ENCODE results near the gene TSKS.

TSKS gene

DNA sequence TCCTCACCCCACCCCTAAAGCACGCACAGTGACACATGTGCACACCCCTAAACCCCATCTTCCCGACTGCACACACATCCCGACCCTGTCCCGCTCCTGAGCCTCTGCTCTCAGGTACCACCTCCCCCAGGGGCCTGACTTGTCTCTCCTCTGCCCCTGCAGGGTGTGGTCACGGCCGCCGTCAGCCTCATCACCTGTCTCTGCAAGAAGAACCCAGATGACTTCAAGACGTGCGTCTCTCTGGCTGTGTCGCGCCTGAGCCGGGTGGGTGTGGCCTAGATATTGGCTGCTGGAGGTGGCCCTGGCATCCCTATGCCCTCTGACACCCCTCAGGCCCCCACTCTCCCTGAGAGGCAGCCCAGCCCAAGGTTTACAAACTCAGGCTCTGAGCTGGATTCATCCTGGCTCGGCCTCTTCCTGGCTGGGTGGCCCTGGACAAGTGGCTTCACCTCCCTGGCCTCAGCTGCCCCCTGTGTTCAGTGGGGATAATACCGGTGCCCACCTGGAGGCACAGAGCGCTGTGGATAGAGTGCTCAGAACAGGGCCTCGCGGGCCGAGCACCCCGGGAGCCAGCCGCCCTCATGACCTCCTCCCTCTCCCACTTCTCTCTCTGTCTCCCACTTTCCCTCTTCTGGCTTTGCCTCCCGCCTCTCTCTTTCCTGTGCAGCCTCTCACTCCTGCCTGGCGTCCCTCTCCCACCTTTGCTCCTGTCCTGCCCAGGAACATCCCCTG lies 29.9 kb upstream of the TSKS start:
- DNase-seq = no peak

DNA sequence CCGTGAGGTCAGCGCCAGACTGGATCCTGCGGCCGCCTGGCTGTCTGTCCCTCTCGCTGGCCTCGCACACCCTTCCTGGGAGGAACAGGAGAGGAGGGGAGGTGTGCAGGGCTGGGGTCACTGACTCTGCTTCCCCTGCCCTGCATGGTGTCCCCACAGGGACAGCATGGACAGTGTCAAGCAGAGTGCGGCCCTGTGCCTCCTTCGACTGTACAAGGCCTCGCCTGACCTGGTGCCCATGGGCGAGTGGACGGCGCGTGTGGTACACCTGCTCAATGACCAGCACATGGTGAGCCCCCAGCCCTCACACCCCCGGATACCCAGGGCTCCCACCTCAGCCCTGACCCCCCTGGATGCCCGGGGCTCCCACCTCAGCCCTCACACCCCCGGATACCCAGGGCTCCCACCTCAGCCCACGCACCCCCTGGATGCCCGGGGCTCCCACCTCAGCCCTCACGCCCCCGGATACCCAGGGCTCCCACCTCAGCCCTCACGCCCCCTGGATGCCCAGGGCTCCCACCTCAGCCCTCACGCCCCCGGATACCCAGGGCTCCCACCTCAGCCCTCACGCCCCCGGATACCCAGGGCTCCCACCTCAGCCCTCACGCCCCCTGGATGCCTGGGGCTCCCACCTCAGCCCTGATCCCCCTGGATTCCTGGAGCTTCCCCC lies 28.8 kb upstream of the TSKS start:
- no peak for DNase-seq

- no peak for DNase-seq
These were observed 27.8 kb upstream of the TSKS start for GRCh38 chr19:49790866-49791265.

DNA sequence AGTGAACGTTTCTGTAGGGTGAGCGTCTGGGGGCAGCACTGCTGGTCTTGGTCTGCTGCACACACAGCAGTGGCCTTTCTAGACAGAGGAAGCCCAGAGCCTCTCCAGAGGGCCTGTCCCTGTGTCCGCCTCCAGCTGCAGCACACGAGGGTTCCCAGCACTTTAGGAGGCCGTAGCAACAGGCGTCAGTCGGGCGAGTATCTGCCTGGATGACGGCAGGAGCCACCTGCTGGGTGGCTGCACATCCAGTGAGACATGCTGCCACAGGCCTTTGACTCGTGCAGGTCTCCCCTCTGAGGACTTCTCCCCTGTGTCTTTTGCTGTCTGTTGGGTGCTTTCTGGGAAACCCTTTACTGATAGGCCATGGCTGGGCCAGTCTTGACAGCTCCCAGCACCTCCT lies 25.8 kb upstream of the TSKS start:
- no peak for DNase-seq

- no peak for DNase-seq
These were observed 24.6 kb upstream of the TSKS start for GRCh38 chr19:49787746-49788145.

GRCh38 chr19:49786376-49786820 lies 23.3 kb upstream of the TSKS start:
- DNase-seq = no peak

GRCh38 chr19:49782515-49782914 lies 19.4 kb upstream of the TSKS start:
- DNase-seq = no peak

DNA sequence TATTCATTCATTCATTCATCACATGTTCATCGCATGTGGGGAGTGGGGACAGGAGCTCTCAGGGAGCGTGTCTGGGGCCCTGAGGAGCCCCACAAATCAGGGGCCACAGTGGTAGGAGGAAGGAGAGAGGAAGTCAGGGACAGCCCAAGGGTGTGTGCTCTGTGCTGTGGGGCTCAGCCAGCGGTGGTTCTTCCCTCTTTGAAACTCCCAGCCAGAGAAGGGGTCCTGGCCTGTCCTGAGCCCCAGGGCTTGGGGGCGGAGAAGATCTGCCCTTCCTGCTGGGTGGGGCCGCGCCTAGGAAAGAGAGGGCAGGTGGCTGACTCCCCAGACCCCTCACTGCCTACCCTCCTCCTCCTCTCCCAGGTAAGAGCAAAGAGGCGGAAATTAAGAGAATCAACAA lies 18.3 kb upstream of the TSKS start:
- DNase-seq = no peak

GRCh38 chr19:49780861-49781260 lies 17.8 kb upstream of the TSKS start:
- DNase-seq = no peak

DNA sequence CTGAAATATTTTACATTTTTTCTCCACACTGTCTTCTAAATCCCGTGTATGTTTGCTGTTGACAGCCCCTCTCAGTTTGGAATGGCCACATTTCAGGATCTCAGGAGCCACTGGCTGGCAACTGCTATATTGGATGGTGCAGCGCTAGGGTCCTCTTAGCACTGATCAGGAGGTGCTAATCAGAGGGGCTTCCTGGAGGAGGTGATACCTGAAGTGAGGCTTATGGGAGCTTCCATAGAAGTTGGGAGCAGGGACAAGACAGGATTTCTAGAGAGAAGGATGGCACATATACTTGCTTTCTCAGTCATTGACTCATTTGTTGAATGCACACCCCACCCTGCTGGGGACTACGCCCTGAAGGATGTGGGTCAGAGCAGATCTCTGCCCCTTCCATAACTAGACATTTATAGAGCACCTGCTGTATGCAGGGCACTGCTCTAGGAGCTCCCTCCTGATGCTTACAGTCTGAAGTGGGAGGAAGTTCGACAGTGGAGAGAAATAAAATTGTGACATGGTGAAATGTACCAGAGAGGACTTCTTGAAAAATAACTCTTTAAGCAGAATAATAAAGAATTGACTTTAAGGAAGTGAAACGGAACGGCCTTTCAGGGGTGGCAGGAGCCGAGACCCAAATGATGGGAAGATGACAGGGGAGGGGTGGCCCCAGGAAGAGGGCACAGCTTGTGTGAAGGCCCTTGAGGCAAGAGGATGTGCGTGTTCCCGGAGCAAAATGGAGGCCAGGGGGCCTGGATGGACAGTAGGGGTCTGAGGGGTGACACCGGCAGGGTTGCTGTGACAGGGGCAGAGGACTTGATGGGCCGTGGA lies 16.8 kb upstream of the TSKS start:
- DNase-seq = no peak

GRCh38 chr19:49776371-49776764 lies 13.3 kb upstream of the TSKS start:
- DNase-seq = no peak

GRCh38 chr19:49775742-49776370 lies 12.8 kb upstream of the TSKS start:
- no peak for DNase-seq

GRCh38 chr19:49774969-49775368 lies 11.9 kb upstream of the TSKS start:
- no peak for DNase-seq

DNA sequence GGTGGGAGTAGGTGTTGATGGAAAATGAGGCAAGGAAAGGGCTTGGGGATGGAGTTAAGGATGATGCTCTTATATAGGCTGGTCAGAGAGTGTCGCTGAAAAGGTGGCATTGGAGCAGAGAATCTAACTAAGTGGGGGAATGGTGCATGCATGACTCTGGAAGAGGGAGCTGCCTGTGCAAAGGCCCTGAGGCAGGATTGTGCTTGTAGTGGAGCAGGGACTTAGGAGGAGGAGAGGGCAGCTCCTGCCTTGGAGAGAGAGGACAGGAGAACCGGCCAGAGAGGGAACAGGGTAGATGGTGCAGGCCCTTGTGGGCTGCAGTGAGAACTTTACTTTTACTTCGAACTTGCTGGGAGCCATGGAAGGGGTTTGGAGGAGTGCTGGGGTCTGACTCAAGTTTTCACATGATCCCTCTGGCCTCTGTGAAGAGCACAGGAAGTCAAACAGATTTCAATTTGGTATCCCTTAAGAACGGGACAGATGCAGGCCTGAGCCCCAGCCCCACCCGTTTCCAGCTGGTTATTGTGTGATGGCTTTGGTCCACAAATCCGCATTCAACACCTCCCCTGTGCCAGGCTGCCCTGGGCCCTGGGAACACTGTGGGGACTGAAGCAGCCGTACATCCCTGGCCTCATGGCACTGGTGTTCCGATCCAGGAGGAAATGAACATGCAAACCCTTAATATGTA lies 10.7 kb upstream of the TSKS start:
- DNase-seq = no peak

DNA sequence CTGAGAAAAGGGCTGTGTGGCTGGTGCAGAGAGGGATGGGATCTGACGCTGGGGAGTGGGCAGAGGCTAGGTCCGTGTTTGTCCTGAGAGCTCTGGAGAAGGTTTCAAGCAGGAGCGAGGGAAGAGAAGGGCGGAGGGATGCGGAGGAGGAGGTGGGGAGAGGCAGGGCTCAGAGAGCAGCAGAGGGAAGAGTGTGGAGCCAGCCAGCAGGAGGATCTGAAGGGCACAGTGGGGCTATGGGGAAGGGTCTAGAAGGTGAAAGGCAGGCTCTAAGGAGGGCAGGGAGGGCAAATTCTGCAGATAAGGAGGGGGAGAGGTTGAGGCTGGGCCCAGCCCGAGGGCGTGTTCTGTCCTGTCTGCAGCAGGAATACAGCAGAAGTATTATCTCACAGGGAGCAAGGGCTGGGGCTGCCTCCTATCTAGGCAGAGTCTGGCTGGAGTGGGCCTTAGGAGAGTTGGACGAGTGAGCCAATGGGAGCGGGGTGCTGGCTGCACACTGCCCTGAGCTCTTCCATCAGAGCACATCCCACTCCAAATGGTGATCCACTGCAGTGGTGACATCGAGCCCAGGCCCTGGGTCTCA lies 9.8 kb upstream of the TSKS start:
- no peak for DNase-seq

GRCh38 chr19:49771674-49772139 lies 8.6 kb upstream of the TSKS start:
- no peak for DNase-seq

GRCh38 chr19:49770529-49770928 lies 7.4 kb upstream of the TSKS start:
- no peak for DNase-seq

DNA sequence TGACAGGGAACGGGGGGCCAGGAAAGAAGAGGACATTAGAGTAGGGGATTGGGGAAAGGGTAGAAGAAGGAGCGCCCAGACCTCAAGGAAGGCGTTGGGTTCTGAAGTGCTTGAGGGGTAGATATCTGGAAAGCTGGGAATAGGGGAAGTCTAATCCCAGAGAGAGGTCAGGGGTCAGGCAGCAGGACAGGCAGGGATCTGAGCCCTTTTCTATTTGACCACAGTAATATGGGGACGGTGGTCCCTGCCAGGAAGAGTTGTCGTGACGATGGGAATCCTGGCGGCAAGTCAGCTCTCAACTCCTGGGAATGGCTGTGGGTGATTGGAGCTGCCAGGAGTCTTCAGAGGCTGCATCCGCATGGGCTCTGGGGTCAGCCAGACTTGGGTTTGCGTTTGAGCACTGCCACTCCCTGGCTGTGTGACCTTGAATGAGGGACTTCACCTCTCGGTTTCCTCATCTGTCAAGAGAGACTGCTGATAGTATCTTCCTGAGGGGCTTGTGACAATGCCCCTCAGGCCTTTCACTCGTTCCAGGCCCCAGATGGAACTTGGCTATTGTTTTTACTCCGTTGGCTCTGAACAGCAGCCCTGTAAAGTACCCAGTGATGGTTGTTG lies 5.0 kb upstream of the TSKS start:
- DNase-seq = no peak

DNA sequence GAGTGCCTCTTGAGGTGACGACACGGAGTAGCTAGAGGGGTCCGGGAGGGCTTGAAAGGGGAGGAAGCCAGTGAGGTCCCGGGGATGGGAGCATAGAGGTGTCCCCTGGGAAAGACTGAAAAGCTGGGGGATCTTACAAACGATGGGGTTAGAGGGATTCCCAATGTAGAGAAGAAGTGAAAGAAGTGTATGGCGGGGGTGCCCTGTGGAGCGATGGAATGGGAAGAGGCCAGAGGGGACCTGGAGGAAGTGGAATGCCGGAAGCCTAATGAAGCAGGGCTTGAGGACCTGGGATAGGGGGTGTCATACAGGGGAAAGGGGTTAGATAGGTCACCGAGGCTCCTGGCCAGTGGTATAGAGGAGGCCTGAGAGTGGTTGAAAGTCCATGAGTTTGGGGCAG lies 4.3 kb upstream of the TSKS start:
- no peak for DNase-seq

- DNase-seq = no peak
These were observed 3.8 kb upstream of the TSKS start, which contains the start of gene AP2A1 for GRCh38 chr19:49766930-49767299. Gene AP2A1 (plus strand): TSS chr19:49767001. CDS start chr19:49767134, 133 bp downstream.
